Measurements from ENCODE around the gene SAP25.

DNA sequence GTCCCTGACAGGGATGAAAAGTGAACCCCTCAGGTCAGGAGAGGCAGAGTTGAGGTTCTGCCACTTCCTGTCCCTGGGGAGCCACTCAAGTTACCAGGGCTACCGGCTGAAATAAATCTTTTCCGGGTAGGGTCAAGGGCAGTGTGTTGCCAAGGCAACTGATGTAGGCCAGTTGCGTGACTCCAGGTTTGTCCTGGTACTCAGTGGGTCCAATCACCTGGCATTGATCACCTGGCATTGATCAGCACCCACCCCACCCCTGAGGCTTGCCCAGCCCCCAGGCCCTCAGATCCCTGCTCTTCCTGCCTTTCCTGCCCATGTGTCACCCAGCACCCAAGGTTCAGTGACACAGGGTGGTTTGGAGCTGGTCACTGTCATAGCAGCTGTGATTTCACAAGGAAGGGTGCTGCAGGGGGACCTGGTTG is 5.9 kb downstream of the SAP25 start:
- TF ChIP-seq SP1 (IDR thresholded peaks at IDR 0.05; ENCODE audit: low read depth) (no peak), SIN3A (IDR thresholded peaks at IDR 0.05; ENCODE audit: low read depth) (no peak), POLR2A (IDR thresholded peaks at IDR 0.05; ENCODE audit: borderline replicate concordance, extremely low read depth, insufficient read depth, insufficient read length) (no peak), EZH2 (IDR thresholded peaks at IDR 0.05) (no peak), ZNF274 (IDR thresholded peaks at IDR 0.05; ENCODE audit: low read depth, low read length) (no peak), CBX3 (IDR thresholded peaks at IDR 0.05; ENCODE audit: low read depth) (no peak)
- TF ChIP-seq, protein P1, sequence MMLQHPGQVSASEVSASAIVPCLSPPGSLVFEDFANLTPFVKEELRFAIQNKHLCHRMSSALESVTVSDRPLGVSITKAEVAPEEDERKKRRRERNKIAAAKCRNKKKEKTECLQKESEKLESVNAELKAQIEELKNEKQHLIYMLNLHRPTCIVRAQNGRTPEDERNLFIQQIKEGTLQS (IDR thresholded peaks at IDR 0.05), result no peak
- TF ChIP-seq, protein P2, sequence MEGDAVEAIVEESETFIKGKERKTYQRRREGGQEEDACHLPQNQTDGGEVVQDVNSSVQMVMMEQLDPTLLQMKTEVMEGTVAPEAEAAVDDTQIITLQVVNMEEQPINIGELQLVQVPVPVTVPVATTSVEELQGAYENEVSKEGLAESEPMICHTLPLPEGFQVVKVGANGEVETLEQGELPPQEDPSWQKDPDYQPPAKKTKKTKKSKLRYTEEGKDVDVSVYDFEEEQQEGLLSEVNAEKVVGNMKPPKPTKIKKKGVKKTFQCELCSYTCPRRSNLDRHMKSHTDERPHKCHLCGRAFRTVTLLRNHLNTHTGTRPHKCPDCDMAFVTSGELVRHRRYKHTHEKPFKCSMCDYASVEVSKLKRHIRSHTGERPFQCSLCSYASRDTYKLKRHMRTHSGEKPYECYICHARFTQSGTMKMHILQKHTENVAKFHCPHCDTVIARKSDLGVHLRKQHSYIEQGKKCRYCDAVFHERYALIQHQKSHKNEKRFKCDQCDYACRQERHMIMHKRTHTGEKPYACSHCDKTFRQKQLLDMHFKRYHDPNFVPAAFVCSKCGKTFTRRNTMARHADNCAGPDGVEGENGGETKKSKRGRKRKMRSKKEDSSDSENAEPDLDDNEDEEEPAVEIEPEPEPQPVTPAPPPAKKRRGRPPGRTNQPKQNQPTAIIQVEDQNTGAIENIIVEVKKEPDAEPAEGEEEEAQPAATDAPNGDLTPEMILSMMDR (IDR thresholded peaks at IDR 0.05 in 2 of 3, conservative IDR thresholded peaks at IDR 0.05 in 1 of 3; ENCODE audit: borderline replicate concordance in 1 of 3, insufficient read depth in 1 of 3, low read depth in 2 of 3, low read length in 2 of 3), result no peak
- TF ChIP-seq, protein P3, sequence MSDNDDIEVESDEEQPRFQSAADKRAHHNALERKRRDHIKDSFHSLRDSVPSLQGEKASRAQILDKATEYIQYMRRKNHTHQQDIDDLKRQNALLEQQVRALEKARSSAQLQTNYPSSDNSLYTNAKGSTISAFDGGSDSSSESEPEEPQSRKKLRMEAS (IDR thresholded peaks at IDR 0.05), result no peak

Measured in HCT116 (cell line).